Ovary (tissue), 9 donors: ENCODE results near the gene NT5C1A. TPM values are rescaled to one million over a fixed set of nuclear protein-coding genes. Genes with fewer than 3 reads are reported as not detected.

ENCODE experiments used
- DNase-seq, 5 donors: peaks; one replicate each; pipeline ENCODE4 v3.0.0-alpha.2; 2019 to 2020
- H3K27ac ChIP-seq, 2 donors: fragments of 200-600 bp; one replicate each; pipeline versions ENCODE4 v1.5.1 to v1.8.0; 2019 to 2022
- H3K27me3 ChIP-seq: fragments of 200-600 bp; one replicate; pipeline ENCODE4 v1.8.0; 2022
- H3K36me3 ChIP-seq: fragments of 200-600 bp; sonication (generic); one replicate; pipeline ENCODE4 v1.5.1; 2019
- H3K4me1 ChIP-seq: one replicate; pipeline ENCODE4 v1.8.1; 2013; ENCODE audit warnings: mild to moderate bottlenecking, moderate library complexity; ENCODE audit not compliant: insufficient read depth
- H3K4me3 ChIP-seq: fragments of 200-600 bp; sonication (generic); one replicate; pipeline ENCODE4 v1.5.1; 2017
- H3K9me3 ChIP-seq, 2 donors: fragments of 200-600 bp in 1 of 2; sonication (generic) in 1 of 2; one replicate each; pipeline versions ENCODE4 v1.5.1 to v1.8.1; 2013 to 2019; ENCODE audit warnings: mild to moderate bottlenecking in 1 of 2, moderate library complexity in 1 of 2
- CTCF ChIP-seq, 3 donors: fragments of 450-650 bp in 2 of 3; fragments of 200-600 bp in 1 of 3; IDR thresholded peaks; one replicate each; pipeline versions ENCODE4 v1.5.1 to v1.8.0; 2016 to 2022; ENCODE audit warnings: antibody characterized with exemption in 3 of 3, mild to moderate bottlenecking in 1 of 3
- EP300 ChIP-seq: sonication (generic); formaldehyde crosslinking; IDR thresholded peaks from one replicate; pipeline ENCODE4 v1.6.1; 2017; ENCODE audit warnings: antibody characterized with exemption
- POLR2A ChIP-seq: fragments of 450-650 bp; IDR thresholded peaks from one replicate; pipeline ENCODE4 v1.6.1; 2017; ENCODE audit warnings: antibody characterized with exemption, mild to moderate bottlenecking, moderate library complexity
- WGBS, 3 donors: extraction: QIAGEN DNeasy Blood & Tissue Kit in 1 of 3; methylation state at CpG; one replicate each; pipeline versions ENCODE4 v1.1.5 to v1.1.7; 2013 to 2017; 5-methylcytosine and 5-hydroxymethylcytosine counted together
- intact Hi-C, 4 donors: fragments of 100-400 bp; cut with DNase I; formaldehyde crosslinking; loops; one replicate each; pipeline versions ENCODE4 v1.11.0 to v1.15.1; 2022 to 2023
- polyA plus RNA-seq, 2 donors: library from polyadenylated mRNA; stranded (reverse); fragments of 200-250 nt in 1 of 2; fragments of 350-450 nt in 1 of 2; fragmentation: Illumina TruSeq in 1 of 2; extraction: RNeasy Lipid Tissue Mini Kit (QIAGEN cat#74804) in 1 of 2; gene quantifications; one replicate each; pipeline ENCODE4 v1.2.3, GENCODE V29; 2013 to 2014
- total RNA-seq, 7 donors: library from RNA; depleted of rRNA in 2 of 7; stranded (reverse); fragments of >200 nt in 2 of 7; fragmentation: NEBNext Ultra II Directional in 3 of 7; extraction: Animal tissue kit (Norgen Biotek cat#: 25700) in 3 of 7; gene quantifications; one replicate each; pipeline versions ENCODE4 v1.1.0 to v1.2.4, GENCODE V29; 2016 to 2023
- donor health status: DM: no; HTN: no; CAD: no; lungs with moderate emphysema.
- donor health status: DM: no; HTN: no; CAD: no.
- donor health status: Bipolar disorder and iron deficiency.
- donor health status: DM: yes; HTN: yes; CAD: no.
- donor health status: DM: no; HTN: no; CAD: no.
- donor health status: DM: yes; HTN: yes; CAD: no.

Gene NT5C1A
- total and polyA plus RNA-seq, 9 donors: 0.15 to 2.4 (median 1.5) TPM; not detected in 2

- Histone ChIP-seq H3K27me3 (no peaks in the 10 kb centered on the region), H3K4me1 (peaks cover 8% of the 10 kb centered on the region), H3K9me3 (no peaks in the 10 kb centered on the region), H3K36me3 (no peaks in the 10 kb centered on the region), H3K4me3 (no peak overlapping the region), H3K27ac (no peak overlapping the region)
- DNase-seq: no peak
- TF ChIP-seq CTCF (IDR thresholded peaks at IDR 0.05) (no peak), POLR2A (no peak), EP300 (no peak)
- whole genome bisulfite sequencing, 3 donors: 98 to 99% (median 98%) methylated on average over 3 of the region's 3 CpGs
- intact Hi-C loops: no loop called here
Measured at GRCh38 chr1:39622427-39622826, 49.5 kb downstream of the NT5C1A start.

- peak in 1 of 5 donors; percentile 34 for DNase-seq
- 86 to 96% (median 92%) methylated on average over 3 of the region's 3 CpGs for WGBS, 3 donors
- intact Hi-C loops: no loop called here
Measured at GRCh38 chr1:39620659-39621165, 51.2 kb downstream of the NT5C1A start.

GRCh38 chr1:39617488-39618049 is 54.3 kb downstream of the NT5C1A start:
- intact Hi-C loops: no loop called here
- Histone ChIP-seq H3K9me3 (no peaks in the 10 kb centered on the region), H3K4me3 (no peak overlapping the region), H3K27ac (no peak overlapping the region), H3K27me3 (no peaks in the 10 kb centered on the region), H3K36me3 (no peaks in the 10 kb centered on the region), H3K4me1 (no peaks in the 10 kb centered on the region)
- no peak for DNase-seq
- 85 to 87% (median 86%) methylated on average over 4 of the region's 4 CpGs for WGBS, 3 donors
- TF ChIP-seq POLR2A: no peak
- no peak for TF ChIP-seq CTCF (IDR thresholded peaks at IDR 0.05)

More at GRCh38 chr1:39620659-39621165, 51.2 kb downstream of the NT5C1A start:
- Histone ChIP-seq H3K27me3 (no peaks in the 10 kb centered on the region), H3K9me3 (no peaks in the 10 kb centered on the region), H3K27ac (no peak overlapping the region), H3K36me3 (no peaks in the 10 kb centered on the region), H3K4me1 (peaks cover 3% of the 10 kb centered on the region), H3K4me3 (no peak overlapping the region)
- TF ChIP-seq CTCF (IDR thresholded peaks at IDR 0.05) (no peak), EP300 (no peak), POLR2A (no peak)

GRCh38 chr1:39615086-39615673 is 56.7 kb downstream of the NT5C1A start:
- Histone ChIP-seq H3K4me3 (no peak overlapping the region), H3K27ac (no peak overlapping the region), H3K27me3 (no peaks in the 10 kb centered on the region), H3K36me3 (no peaks in the 10 kb centered on the region), H3K4me1 (no peaks in the 10 kb centered on the region), H3K9me3 (no peaks in the 10 kb centered on the region)
- 66 to 69% (median 67%) methylated on average over 8 of the region's 8 CpGs for WGBS, 3 donors
- TF ChIP-seq POLR2A (no peak), EP300 (no peak), CTCF (IDR thresholded peaks at IDR 0.05) (no peak)
- intact Hi-C loops: no loop called here
- DNase-seq: no peak
